Measurements from ENCODE around the gene TENT5C.

The TENT5C gene

GRCh38 chr1:117628343-117628742 is 22.5 kb downstream of the TENT5C start:
- Histone ChIP-seq H2AFZ (ENCODE audit: low read length, unreplicated experiment) (no peak overlapping the region), H3K4me1 (ENCODE audit: control insufficient read depth, insufficient read depth, low read length, unreplicated experiment) (no peaks in the 10 kb centered on the region), H3K36me3 (ENCODE audit: insufficient read depth, low read length) (no peaks in the 10 kb centered on the region), H3K27me3 (ENCODE audit: insufficient read depth, low read length) (peaks cover 100% of the 10 kb centered on the region), H3K27ac (ENCODE audit: low read depth, low read length) (no peak overlapping the region), H3K79me2 (ENCODE audit: control insufficient read depth, insufficient read depth, low read length, unreplicated experiment) (no peaks in the 10 kb centered on the region), H3K4me3 (ENCODE audit: low read depth, low read length) (no peak overlapping the region)

- H3K4me3 ChIP-seq (ENCODE audit: low read depth, low read length) = no peak overlapping the region
- no peak overlapping the region for H3K27ac ChIP-seq (ENCODE audit: low read depth, low read length)
- H3K27me3 ChIP-seq (ENCODE audit: insufficient read depth, low read length) = peaks cover 100% of the 10 kb centered on the region
- no peaks in the 10 kb centered on the region for H3K4me1 ChIP-seq (ENCODE audit: control insufficient read depth, insufficient read depth, low read length, unreplicated experiment)
- H2AFZ ChIP-seq (ENCODE audit: low read length, unreplicated experiment) = no peak overlapping the region
- no peaks in the 10 kb centered on the region for H3K36me3 ChIP-seq (ENCODE audit: insufficient read depth, low read length)
- H3K79me2 ChIP-seq (ENCODE audit: control insufficient read depth, insufficient read depth, low read length, unreplicated experiment) = no peaks in the 10 kb centered on the region
These were observed 24.0 kb downstream of the TENT5C start for GRCh38 chr1:117629625-117630422.

- H3K4me3 ChIP-seq (ENCODE audit: low read depth, low read length) = no peak overlapping the region
- H3K36me3 ChIP-seq (ENCODE audit: insufficient read depth, low read length) = no peaks in the 10 kb centered on the region
- H3K27me3 ChIP-seq (ENCODE audit: insufficient read depth, low read length) = peaks cover 100% of the 10 kb centered on the region
- no peak overlapping the region for H3K27ac ChIP-seq (ENCODE audit: low read depth, low read length)
- no peaks in the 10 kb centered on the region for H3K4me1 ChIP-seq (ENCODE audit: control insufficient read depth, insufficient read depth, low read length, unreplicated experiment)
- no peaks in the 10 kb centered on the region for H3K79me2 ChIP-seq (ENCODE audit: control insufficient read depth, insufficient read depth, low read length, unreplicated experiment)
- no peak overlapping the region for H2AFZ ChIP-seq (ENCODE audit: low read length, unreplicated experiment)
These were observed 24.7 kb downstream of the TENT5C start for GRCh38 chr1:117630423-117630998.

GRCh38 chr1:117631359-117632160 is 25.7 kb downstream of the TENT5C start:
- H3K4me3 ChIP-seq (ENCODE audit: low read depth, low read length) = no peak overlapping the region
- no peak overlapping the region for H3K27ac ChIP-seq (ENCODE audit: low read depth, low read length)
- H3K27me3 ChIP-seq (ENCODE audit: insufficient read depth, low read length) = peaks cover 97% of the 10 kb centered on the region
- no peaks in the 10 kb centered on the region for H3K4me1 ChIP-seq (ENCODE audit: control insufficient read depth, insufficient read depth, low read length, unreplicated experiment)
- H2AFZ ChIP-seq (ENCODE audit: low read length, unreplicated experiment) = no peak overlapping the region
- no peaks in the 10 kb centered on the region for H3K36me3 ChIP-seq (ENCODE audit: insufficient read depth, low read length)
- no peaks in the 10 kb centered on the region for H3K79me2 ChIP-seq (ENCODE audit: control insufficient read depth, insufficient read depth, low read length, unreplicated experiment)

GRCh38 chr1:117632269-117633067 is 26.6 kb downstream of the TENT5C start:
- H3K36me3 ChIP-seq (ENCODE audit: insufficient read depth, low read length) = no peaks in the 10 kb centered on the region
- H3K4me1 ChIP-seq (ENCODE audit: control insufficient read depth, insufficient read depth, low read length, unreplicated experiment) = no peaks in the 10 kb centered on the region
- H3K79me2 ChIP-seq (ENCODE audit: control insufficient read depth, insufficient read depth, low read length, unreplicated experiment) = no peaks in the 10 kb centered on the region
- H3K27me3 ChIP-seq (ENCODE audit: insufficient read depth, low read length) = peaks cover 88% of the 10 kb centered on the region
- no peak overlapping the region for H3K27ac ChIP-seq (ENCODE audit: low read depth, low read length)
- H3K4me3 ChIP-seq (ENCODE audit: low read depth, low read length) = no peak overlapping the region
- H2AFZ ChIP-seq (ENCODE audit: low read length, unreplicated experiment) = no peak overlapping the region

- Histone ChIP-seq H3K4me1 (ENCODE audit: control insufficient read depth, insufficient read depth, low read length, unreplicated experiment) (no peaks in the 10 kb centered on the region), H3K79me2 (ENCODE audit: control insufficient read depth, insufficient read depth, low read length, unreplicated experiment) (no peaks in the 10 kb centered on the region), H3K27ac (ENCODE audit: low read depth, low read length) (no peak overlapping the region)
These were observed 27.2 kb downstream of the TENT5C start for GRCh38 chr1:117633068-117633345.

GRCh38 chr1:117633423-117633822 is 27.6 kb downstream of the TENT5C start:
- no peak overlapping the region for H2AFZ ChIP-seq (ENCODE audit: low read length, unreplicated experiment)
- no peak overlapping the region for H3K27ac ChIP-seq (ENCODE audit: low read depth, low read length)
- no peaks in the 10 kb centered on the region for H3K4me1 ChIP-seq (ENCODE audit: control insufficient read depth, insufficient read depth, low read length, unreplicated experiment)
- H3K36me3 ChIP-seq (ENCODE audit: insufficient read depth, low read length) = no peaks in the 10 kb centered on the region
- H3K79me2 ChIP-seq (ENCODE audit: control insufficient read depth, insufficient read depth, low read length, unreplicated experiment) = no peaks in the 10 kb centered on the region
- H3K4me3 ChIP-seq (ENCODE audit: low read depth, low read length) = no peak overlapping the region
- H3K27me3 ChIP-seq (ENCODE audit: insufficient read depth, low read length) = peaks cover 86% of the 10 kb centered on the region

More at GRCh38 chr1:117633068-117633345, 27.2 kb downstream of the TENT5C start:
- Histone ChIP-seq H3K27me3 (ENCODE audit: insufficient read depth, low read length) (peaks cover 86% of the 10 kb centered on the region), H2AFZ (ENCODE audit: low read length, unreplicated experiment) (no peak overlapping the region), H3K36me3 (ENCODE audit: insufficient read depth, low read length) (no peaks in the 10 kb centered on the region), H3K4me3 (ENCODE audit: low read depth, low read length) (no peak overlapping the region)

GRCh38 chr1:117633936-117634335 is 28.1 kb downstream of the TENT5C start:
- no peak overlapping the region for H3K27ac ChIP-seq (ENCODE audit: low read depth, low read length)
- H3K4me1 ChIP-seq (ENCODE audit: control insufficient read depth, insufficient read depth, low read length, unreplicated experiment) = no peaks in the 10 kb centered on the region
- no peak overlapping the region for H3K4me3 ChIP-seq (ENCODE audit: low read depth, low read length)
- H3K79me2 ChIP-seq (ENCODE audit: control insufficient read depth, insufficient read depth, low read length, unreplicated experiment) = no peaks in the 10 kb centered on the region
- H3K27me3 ChIP-seq (ENCODE audit: insufficient read depth, low read length) = peaks cover 81% of the 10 kb centered on the region
- no peak overlapping the region for H2AFZ ChIP-seq (ENCODE audit: low read length, unreplicated experiment)
- no peaks in the 10 kb centered on the region for H3K36me3 ChIP-seq (ENCODE audit: insufficient read depth, low read length)

GRCh38 chr1:117634631-117635030 is 28.8 kb downstream of the TENT5C start:
- H3K4me3 ChIP-seq (ENCODE audit: low read depth, low read length) = no peak overlapping the region
- H3K79me2 ChIP-seq (ENCODE audit: control insufficient read depth, insufficient read depth, low read length, unreplicated experiment) = no peaks in the 10 kb centered on the region
- H3K36me3 ChIP-seq (ENCODE audit: insufficient read depth, low read length) = no peaks in the 10 kb centered on the region
- no peaks in the 10 kb centered on the region for H3K4me1 ChIP-seq (ENCODE audit: control insufficient read depth, insufficient read depth, low read length, unreplicated experiment)
- no peak overlapping the region for H2AFZ ChIP-seq (ENCODE audit: low read length, unreplicated experiment)
- no peak overlapping the region for H3K27ac ChIP-seq (ENCODE audit: low read depth, low read length)
- H3K27me3 ChIP-seq (ENCODE audit: insufficient read depth, low read length) = peaks cover 77% of the 10 kb centered on the region

- H2AFZ ChIP-seq (ENCODE audit: low read length, unreplicated experiment) = no peak overlapping the region
- no peaks in the 10 kb centered on the region for H3K4me1 ChIP-seq (ENCODE audit: control insufficient read depth, insufficient read depth, low read length, unreplicated experiment)
- no peak overlapping the region for H3K4me3 ChIP-seq (ENCODE audit: low read depth, low read length)
- H3K36me3 ChIP-seq (ENCODE audit: insufficient read depth, low read length) = no peaks in the 10 kb centered on the region
- peaks cover 73% of the 10 kb centered on the region for H3K27me3 ChIP-seq (ENCODE audit: insufficient read depth, low read length)
- no peak overlapping the region for H3K27ac ChIP-seq (ENCODE audit: low read depth, low read length)
- H3K79me2 ChIP-seq (ENCODE audit: control insufficient read depth, insufficient read depth, low read length, unreplicated experiment) = no peaks in the 10 kb centered on the region
These were observed 30.0 kb downstream of the TENT5C start for GRCh38 chr1:117635805-117636204.
